T-helper 2 cell treated with Interferon-gamma antibody and Interleukin-4, amounts not matched to agents 5 μg/mL and 100 μg/mL, for 36 hours (primary cell): ENCODE measurements around the gene OMP.

ENCODE experiments used
- DNase-seq: peaks from one replicate; pipeline ENCODE4 v3.0.0; 2021; ENCODE audit warnings: low spot score
- H3K27ac Mint-ChIP-seq: one replicate; pipeline ENCODE4 v1.8.0; 2021; ENCODE audit warnings: mild to moderate bottlenecking, mixed read lengths
- H3K27me3 Mint-ChIP-seq: one replicate; pipeline ENCODE4 v1.8.0; 2021; ENCODE audit warnings: low read depth, mixed read lengths
- H3K36me3 Mint-ChIP-seq: one replicate; pipeline ENCODE4 v1.8.0; 2021; ENCODE audit warnings: low read depth, mixed read lengths
- H3K4me1 Mint-ChIP-seq: one replicate; pipeline ENCODE4 v1.8.0; 2021; ENCODE audit warnings: low read depth, mixed read lengths
- H3K4me3 Mint-ChIP-seq: one replicate; pipeline ENCODE4 v1.8.0; 2022; ENCODE audit warnings: mild to moderate bottlenecking, moderate library complexity, mixed read lengths
- H3K9me3 Mint-ChIP-seq: one replicate; pipeline ENCODE4 v1.8.0; 2021; ENCODE audit warnings: mixed read lengths

Gene OMP

GRCh38 chr11:77074205-77074604, 28.4 kb upstream of the OMP start:
- H3K27me3 Mint-ChIP-seq = peaks cover 15% of the 10 kb centered on the region
- no peak overlapping the region for H3K27ac Mint-ChIP-seq
- H3K9me3 Mint-ChIP-seq = peaks cover 8% of the 10 kb centered on the region
- no peak overlapping the region for H3K4me3 Mint-ChIP-seq
- DNase-seq = no peak
- H3K4me1 Mint-ChIP-seq = peaks cover 19% of the 10 kb centered on the region
- no peaks in the 10 kb centered on the region for H3K36me3 Mint-ChIP-seq

GRCh38 chr11:77074626-77075221, 27.9 kb upstream of the OMP start:
- no peak overlapping the region for H3K27ac Mint-ChIP-seq
- peaks cover 8% of the 10 kb centered on the region for H3K9me3 Mint-ChIP-seq
- no peak overlapping the region for H3K4me3 Mint-ChIP-seq
- no peak for DNase-seq
- H3K27me3 Mint-ChIP-seq = peaks cover 13% of the 10 kb centered on the region
- H3K4me1 Mint-ChIP-seq = peaks cover 19% of the 10 kb centered on the region
- no peaks in the 10 kb centered on the region for H3K36me3 Mint-ChIP-seq

GRCh38 chr11:77075425-77075905, 27.2 kb upstream of the OMP start:
- Mint-ChIP-seq H3K4me3 (no peak overlapping the region), H3K4me1 (peaks cover 19% of the 10 kb centered on the region), H3K36me3 (no peaks in the 10 kb centered on the region), H3K27me3 (peaks cover 12% of the 10 kb centered on the region), H3K9me3 (peaks cover 8% of the 10 kb centered on the region), H3K27ac (no peak overlapping the region)
- no peak for DNase-seq

GRCh38 chr11:77079666-77080065, 23.0 kb upstream of the OMP start:
- Mint-ChIP-seq H3K4me3 (no peak overlapping the region), H3K4me1 (peaks cover 9% of the 10 kb centered on the region), H3K36me3 (no peaks in the 10 kb centered on the region), H3K9me3 (peaks cover 8% of the 10 kb centered on the region), H3K27ac (no peak overlapping the region), H3K27me3 (peaks cover 9% of the 10 kb centered on the region)
- DNase-seq = no peak

GRCh38 chr11:77080643-77081210, 21.9 kb upstream of the OMP start:
- no peak for DNase-seq

GRCh38 chr11:77081381-77081851, 21.2 kb upstream of the OMP start:
- peaks cover 8% of the 10 kb centered on the region for H3K9me3 Mint-ChIP-seq
- H3K4me1 Mint-ChIP-seq = peaks cover 9% of the 10 kb centered on the region
- no peaks in the 10 kb centered on the region for H3K36me3 Mint-ChIP-seq
- no peak overlapping the region for H3K27ac Mint-ChIP-seq
- peaks cover 9% of the 10 kb centered on the region for H3K27me3 Mint-ChIP-seq
- H3K4me3 Mint-ChIP-seq = no peak overlapping the region
- DNase-seq = no peak

More at GRCh38 chr11:77080643-77081210, 21.9 kb upstream of the OMP start:
- Mint-ChIP-seq H3K27me3 (peaks cover 9% of the 10 kb centered on the region), H3K27ac (no peak overlapping the region), H3K36me3 (no peaks in the 10 kb centered on the region), H3K9me3 (peaks cover 8% of the 10 kb centered on the region), H3K4me1 (peaks cover 9% of the 10 kb centered on the region), H3K4me3 (no peak overlapping the region)

GRCh38 chr11:77081976-77082836, 20.4 kb upstream of the OMP start:
- peaks cover 8% of the 10 kb centered on the region for H3K9me3 Mint-ChIP-seq
- H3K27ac Mint-ChIP-seq = peak overlapping the region; percentile 95
- peak overlapping the region; percentile 78 for H3K4me3 Mint-ChIP-seq
- H3K36me3 Mint-ChIP-seq = no peaks in the 10 kb centered on the region
- H3K27me3 Mint-ChIP-seq = peaks cover 9% of the 10 kb centered on the region
- H3K4me1 Mint-ChIP-seq = peaks cover 9% of the 10 kb centered on the region
- DNase-seq = no peak

- Mint-ChIP-seq H3K27me3 (peaks cover 7% of the 10 kb centered on the region), H3K36me3 (no peaks in the 10 kb centered on the region), H3K27ac (peak overlapping the region; percentile 95), H3K9me3 (peaks cover 8% of the 10 kb centered on the region), H3K4me1 (peaks cover 9% of the 10 kb centered on the region), H3K4me3 (peak overlapping the region; percentile 78)
- peak; percentile 39 for DNase-seq
Measured at GRCh38 chr11:77082838-77083565, 19.6 kb upstream of the OMP start.

GRCh38 chr11:77083566-77084245, 18.9 kb upstream of the OMP start:
- Mint-ChIP-seq H3K27me3 (peaks cover 1% of the 10 kb centered on the region), H3K4me3 (no peak overlapping the region), H3K36me3 (no peaks in the 10 kb centered on the region), H3K27ac (peak overlapping the region; percentile 95), H3K4me1 (peaks cover 9% of the 10 kb centered on the region), H3K9me3 (peaks cover 5% of the 10 kb centered on the region)
- no peak for DNase-seq

GRCh38 chr11:77084581-77085191, 18.0 kb upstream of the OMP start:
- Mint-ChIP-seq H3K36me3 (no peaks in the 10 kb centered on the region), H3K9me3 (no peaks in the 10 kb centered on the region), H3K27me3 (no peaks in the 10 kb centered on the region), H3K4me1 (peaks cover 9% of the 10 kb centered on the region), H3K27ac (no peak overlapping the region), H3K4me3 (no peak overlapping the region)
- DNase-seq = no peak

GRCh38 chr11:77085652-77086051, 17.0 kb upstream of the OMP start:
- no peak overlapping the region for H3K4me3 Mint-ChIP-seq
- no peaks in the 10 kb centered on the region for H3K27me3 Mint-ChIP-seq
- H3K27ac Mint-ChIP-seq = no peak overlapping the region
- no peaks in the 10 kb centered on the region for H3K9me3 Mint-ChIP-seq
- no peaks in the 10 kb centered on the region for H3K36me3 Mint-ChIP-seq
- no peak for DNase-seq
- H3K4me1 Mint-ChIP-seq = peaks cover 9% of the 10 kb centered on the region

GRCh38 chr11:77086521-77087472, 15.8 kb upstream of the OMP start:
- Mint-ChIP-seq H3K9me3 (no peaks in the 10 kb centered on the region), H3K27me3 (no peaks in the 10 kb centered on the region), H3K27ac (no peak overlapping the region), H3K4me3 (no peak overlapping the region), H3K4me1 (peaks cover 14% of the 10 kb centered on the region), H3K36me3 (no peaks in the 10 kb centered on the region)
- no peak for DNase-seq
